Smooth muscle cell of the brain vasculature (primary cell): Measurements from ENCODE around the gene MTMR3.
"Not testable (repeated sequence)": the region's sequence is repeated elsewhere in the genome, so short reads cannot be mapped to it uniquely, and the experiment has no call there.

Experiments used
- DNase-seq: peaks from one replicate; pipeline ENCODE4 v3.0.0-alpha.2; 2012; ENCODE audit warnings: low read depth, low spot score

The MTMR3 gene

GRCh38 chr22:29958170-29958569 is 75.2 kb downstream of the MTMR3 start:
- DNase-seq = no peak

GRCh38 chr22:29964776-29965175 is 81.8 kb downstream of the MTMR3 start:
- DNase-seq = no peak

- DNase-seq = no peak
Observed at GRCh38 chr22:29967461-29967860, 84.5 kb downstream of the MTMR3 start.

GRCh38 chr22:29971607-29972006 is 88.6 kb downstream of the MTMR3 start:
- no peak for DNase-seq

- no peak for DNase-seq
Observed at GRCh38 chr22:29972121-29972520, 89.1 kb downstream of the MTMR3 start.

- DNase-seq = no peak
Observed at GRCh38 chr22:29973269-29973668, 90.3 kb downstream of the MTMR3 start.

GRCh38 chr22:29973680-29974079 is 90.7 kb downstream of the MTMR3 start:
- not testable (repeated sequence) for DNase-seq

- DNase-seq = no peak
Observed at GRCh38 chr22:29975494-29975893, 92.5 kb downstream of the MTMR3 start.

GRCh38 chr22:29977107-29977506 is 94.1 kb downstream of the MTMR3 start:
- no peak for DNase-seq

- no peak for DNase-seq
Observed at GRCh38 chr22:29979777-29980321, 96.9 kb downstream of the MTMR3 start.

GRCh38 chr22:29983296-29983917 is 100.4 kb downstream of the MTMR3 start:
- no peak for DNase-seq

GRCh38 chr22:29985912-29986311 is 102.9 kb downstream of the MTMR3 start:
- DNase-seq = no peak

GRCh38 chr22:29987137-29987536 is 104.2 kb downstream of the MTMR3 start:
- no peak for DNase-seq

- DNase-seq = no peak
Observed at GRCh38 chr22:29988719-29989118, 105.7 kb downstream of the MTMR3 start.

- DNase-seq = no peak
Observed at GRCh38 chr22:29989446-29989845, 106.5 kb downstream of the MTMR3 start.

GRCh38 chr22:29992341-29993275 is 109.6 kb downstream of the MTMR3 start:
- DNase-seq = no peak

GRCh38 chr22:29994027-29994715 is 111.2 kb downstream of the MTMR3 start:
- DNase-seq = no peak

- DNase-seq = no peak
Observed at GRCh38 chr22:29994943-29995342, 112.0 kb downstream of the MTMR3 start.

GRCh38 chr22:29997107-29997506 is 114.1 kb downstream of the MTMR3 start:
- DNase-seq = no peak

GRCh38 chr22:29997516-29997915 is 114.5 kb downstream of the MTMR3 start:
- DNase-seq = no peak

- no peak for DNase-seq
Observed at GRCh38 chr22:29998627-29999384, 115.8 kb downstream of the MTMR3 start.
